Activated gamma-delta T cell treated with anti-CD3 and anti-CD28 coated beads, Interleukin-2, amount 50 U/mL, for 16 hours (primary cell): Measurements from ENCODE around the gene HDLBP.
A peak's percentile ranks its signal among the peaks of the same experiment; 100 is the strongest.

Experiments used
- DNase-seq: peaks from one replicate; pipeline ENCODE4 v3.0.0-alpha.2; 2020; ENCODE audit warnings: low read depth

HDLBP gene

DNA sequence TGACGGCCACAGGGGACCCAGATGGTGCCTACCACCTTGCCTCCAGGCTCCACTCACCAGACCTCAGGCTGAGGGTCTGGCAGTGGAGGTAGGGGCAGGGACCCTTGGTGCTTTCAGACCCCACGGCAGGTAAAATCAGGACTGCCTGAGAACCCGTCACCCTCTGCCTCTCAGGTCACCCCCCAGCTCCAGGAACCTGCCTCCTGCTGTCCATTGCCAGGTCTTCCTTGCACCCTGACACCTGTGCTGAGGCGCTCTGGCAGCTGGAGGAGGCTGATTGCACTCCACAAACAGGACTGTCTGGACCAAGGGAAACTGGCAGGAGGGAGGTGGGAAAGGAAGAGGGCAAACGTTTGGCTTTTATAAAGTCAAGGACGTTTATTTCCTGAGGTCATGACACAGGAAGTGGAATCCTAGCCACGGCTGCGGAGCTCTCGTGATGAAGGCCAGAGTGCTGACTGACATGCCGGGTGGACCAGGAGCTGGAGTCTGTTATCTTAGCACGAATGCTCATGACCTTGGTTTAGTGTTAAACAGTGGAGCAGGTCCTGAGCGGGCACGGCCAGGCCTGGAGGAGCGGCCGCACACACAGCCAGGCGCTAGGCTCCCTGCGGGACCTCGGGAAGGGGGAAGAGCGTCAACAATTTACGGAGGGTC lies 86.5 kb downstream of the HDLBP start:
- DNase-seq, result no peak

DNA sequence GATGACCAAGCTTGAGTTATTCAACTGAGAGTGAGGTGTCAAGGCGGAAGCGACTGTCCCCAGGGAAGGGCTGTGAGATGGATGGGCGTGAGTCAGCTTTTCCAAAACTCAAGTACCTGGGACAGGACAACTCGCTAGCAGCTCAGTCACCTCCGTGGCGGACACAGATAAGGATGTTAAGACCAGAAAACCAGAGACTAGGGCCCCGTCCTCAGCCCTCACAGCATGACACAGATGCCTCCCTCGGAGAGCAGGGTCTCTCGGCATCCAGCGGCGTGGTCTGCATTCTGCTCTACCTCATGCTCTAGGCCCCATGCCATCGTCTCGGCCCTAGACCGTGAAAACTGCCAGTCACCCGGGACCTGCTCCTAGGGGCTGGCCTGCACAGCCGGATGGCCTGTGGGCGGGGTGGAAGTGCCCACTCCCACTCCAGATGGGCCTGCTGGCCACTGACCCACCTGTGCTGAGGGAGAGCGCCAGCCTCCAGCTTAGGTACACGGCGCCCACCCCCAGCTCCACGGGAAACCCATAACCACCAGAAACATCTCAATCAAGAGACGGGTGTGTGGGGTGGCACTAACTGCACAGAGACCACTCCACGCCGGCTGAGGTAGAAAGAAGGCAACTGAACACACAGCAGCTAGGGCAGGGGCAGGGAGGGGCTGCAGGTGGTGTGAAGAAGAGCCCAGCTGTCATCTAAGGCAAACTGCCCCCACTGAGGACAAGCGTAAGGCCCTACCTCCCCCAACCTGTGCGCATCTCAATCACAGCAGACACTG lies 87.2 kb downstream of the HDLBP start:
- DNase-seq, result no peak

DNA sequence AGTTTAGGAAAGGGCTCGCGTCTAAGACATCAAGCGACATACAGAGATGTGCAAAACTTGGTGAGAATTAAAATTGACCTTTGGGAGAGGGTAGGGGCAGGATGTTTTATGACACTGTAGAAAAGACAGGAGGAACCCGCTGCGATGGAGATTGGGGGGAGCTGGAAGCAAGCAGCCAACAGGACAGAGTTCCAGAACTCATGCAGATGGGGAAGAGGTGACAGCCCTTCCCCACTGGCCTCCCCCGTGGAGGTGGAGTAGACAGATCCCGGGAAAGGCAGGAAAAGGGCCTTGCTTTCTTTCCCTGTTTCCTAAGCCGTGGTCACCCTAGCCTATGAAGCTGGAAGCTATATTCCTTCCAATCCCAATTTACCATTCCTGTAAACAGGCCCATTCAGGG lies 87.9 kb downstream of the HDLBP start:
- DNase-seq, result no peak

DNA sequence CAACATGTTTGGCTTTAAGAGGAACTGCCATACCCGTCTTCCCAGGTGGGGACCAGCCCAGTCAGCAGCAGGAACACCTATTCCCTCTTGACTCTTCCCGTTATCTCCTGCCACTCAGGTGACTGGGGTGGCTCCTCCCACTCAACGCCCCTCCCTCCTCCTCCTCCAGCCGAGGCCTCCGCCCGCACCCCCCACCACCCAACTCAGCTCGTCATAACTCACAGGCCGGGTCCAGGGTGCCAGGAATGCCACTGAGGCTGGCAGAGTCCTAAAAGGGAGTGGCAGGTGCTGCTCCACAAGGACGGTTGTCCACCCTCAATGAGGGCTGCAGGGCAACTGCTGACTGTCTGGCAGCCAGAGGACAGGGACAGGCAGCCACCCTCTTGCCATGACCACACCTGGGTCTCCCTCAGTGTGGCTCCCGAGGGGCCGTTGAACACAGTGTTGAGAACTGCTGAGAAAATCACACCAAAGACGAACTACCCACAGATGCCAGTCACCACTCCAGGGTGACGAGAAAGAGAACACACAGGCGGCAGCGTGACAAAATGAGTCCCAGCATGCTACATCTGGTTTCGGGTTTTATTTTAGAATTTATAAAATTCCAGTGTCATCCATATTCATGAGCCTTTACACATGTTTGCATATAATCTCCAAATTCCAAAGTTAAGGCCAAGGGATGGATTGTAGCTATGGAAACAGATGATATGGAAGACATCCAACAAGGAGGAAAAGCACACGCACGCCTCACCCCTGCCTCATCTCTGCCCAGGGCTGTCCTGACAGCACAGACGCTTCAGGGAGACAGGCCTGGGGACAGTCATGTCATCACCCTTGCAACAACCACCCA lies 88.5 kb downstream of the HDLBP start:
- no peak for DNase-seq

DNA sequence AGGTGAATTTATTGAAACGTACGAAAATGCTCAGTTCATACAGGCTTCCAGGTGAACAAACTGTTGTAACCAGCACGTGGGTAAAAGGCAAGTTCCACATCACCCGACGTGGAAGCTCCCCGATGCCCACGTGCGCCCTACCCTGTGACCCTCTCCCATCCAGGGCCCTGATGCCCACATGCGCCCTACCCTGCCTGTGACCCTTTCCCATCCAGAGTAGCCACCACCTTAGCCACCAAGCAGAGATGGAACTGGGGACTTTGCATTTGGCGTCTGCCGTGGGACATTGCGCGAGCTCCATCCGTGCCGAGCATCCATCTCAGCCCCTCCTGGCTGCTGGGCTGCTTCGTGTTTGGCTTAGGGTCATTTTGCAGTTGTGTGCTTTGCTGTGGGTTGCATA lies 89.5 kb downstream of the HDLBP start:
- DNase-seq, result no peak

DNA sequence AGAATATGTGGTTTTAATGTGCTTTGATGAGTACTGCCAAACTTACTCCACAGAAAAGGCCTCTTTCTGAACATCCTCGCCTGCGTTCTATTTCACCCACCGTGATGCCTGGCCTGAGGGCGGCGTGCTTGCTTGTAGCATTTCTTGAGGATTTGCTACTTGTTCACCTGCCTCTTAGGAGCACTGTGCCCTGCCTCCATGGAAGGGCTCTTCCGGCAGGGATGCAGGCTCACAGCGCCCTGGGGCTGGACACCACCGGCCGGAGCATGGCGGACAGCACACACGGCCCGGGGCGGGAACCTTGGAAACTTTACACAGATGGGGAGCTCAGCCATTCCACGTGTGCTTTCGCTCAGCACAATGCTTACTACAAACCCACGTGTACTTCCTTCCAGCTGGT lies 89.9 kb downstream of the HDLBP start:
- no peak for DNase-seq

DNA sequence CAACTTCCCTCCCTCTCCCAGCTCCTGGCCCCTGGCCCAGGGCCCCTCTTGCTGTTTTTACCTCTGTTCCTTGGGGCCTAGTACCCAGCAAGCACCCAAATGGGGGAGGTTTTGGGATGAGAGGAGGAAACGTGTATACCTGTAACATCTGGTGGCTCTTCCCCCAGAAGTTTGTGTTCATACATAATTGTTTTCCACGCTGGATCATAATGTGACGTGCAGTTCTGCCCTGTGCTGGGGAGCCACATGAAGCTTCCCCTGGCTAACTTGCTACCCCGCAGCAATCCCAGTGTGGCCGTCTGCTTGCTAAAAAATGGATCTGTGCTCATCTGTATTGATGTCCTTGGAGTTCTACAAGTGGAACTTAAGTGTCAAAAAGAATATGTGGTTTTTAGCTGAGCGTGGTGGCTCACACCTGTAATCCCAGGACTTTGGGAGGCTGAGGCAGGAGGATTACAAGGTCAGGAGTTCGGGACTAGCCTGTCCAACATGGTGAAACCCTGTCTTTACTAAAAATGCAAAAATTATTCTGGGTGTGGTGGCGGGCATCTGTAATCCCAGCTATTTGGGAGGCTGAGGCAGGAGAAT lies 90.5 kb downstream of the HDLBP start:
- no peak for DNase-seq

DNA sequence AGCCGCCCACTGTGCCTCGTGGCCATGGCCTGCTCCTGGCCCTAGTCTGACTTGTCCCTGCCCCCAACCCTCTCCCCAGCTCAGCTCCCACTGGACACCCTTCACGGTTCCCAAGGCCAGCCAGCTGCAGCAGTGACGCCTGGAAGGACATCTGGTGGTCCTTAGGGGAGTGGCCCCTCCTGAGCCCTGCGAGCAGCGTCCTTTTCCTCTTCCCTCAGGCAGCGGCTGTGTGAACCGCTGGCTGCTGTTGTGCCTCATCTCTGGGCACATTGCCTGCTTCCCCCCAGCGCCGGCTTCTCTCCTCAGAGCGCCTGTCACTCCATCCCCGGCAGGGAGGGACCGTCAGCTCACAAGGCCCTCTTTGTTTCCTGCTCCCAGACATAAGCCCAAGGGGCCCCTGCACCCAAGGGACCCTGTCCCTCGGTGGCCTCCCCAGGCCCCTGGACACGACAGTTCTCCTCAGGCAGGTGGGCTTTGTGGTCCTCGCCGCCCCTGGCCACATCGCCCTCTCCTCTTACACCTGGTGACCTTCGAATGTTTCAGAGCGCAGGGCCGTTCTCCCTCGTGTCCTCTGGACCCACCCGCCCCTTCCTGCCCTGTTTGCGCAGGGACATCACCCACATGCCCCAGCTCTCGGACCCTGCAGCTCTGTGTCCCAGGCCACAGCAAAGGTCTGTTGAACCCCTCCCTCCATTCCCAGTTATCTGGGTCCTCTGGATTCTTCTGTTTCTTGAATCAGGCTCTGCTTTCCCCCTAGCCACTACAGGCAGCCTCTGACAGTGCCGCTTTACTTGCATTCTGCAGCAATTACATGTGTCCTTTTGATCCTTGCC lies 91.2 kb downstream of the HDLBP start:
- DNase-seq, result no peak

DNA sequence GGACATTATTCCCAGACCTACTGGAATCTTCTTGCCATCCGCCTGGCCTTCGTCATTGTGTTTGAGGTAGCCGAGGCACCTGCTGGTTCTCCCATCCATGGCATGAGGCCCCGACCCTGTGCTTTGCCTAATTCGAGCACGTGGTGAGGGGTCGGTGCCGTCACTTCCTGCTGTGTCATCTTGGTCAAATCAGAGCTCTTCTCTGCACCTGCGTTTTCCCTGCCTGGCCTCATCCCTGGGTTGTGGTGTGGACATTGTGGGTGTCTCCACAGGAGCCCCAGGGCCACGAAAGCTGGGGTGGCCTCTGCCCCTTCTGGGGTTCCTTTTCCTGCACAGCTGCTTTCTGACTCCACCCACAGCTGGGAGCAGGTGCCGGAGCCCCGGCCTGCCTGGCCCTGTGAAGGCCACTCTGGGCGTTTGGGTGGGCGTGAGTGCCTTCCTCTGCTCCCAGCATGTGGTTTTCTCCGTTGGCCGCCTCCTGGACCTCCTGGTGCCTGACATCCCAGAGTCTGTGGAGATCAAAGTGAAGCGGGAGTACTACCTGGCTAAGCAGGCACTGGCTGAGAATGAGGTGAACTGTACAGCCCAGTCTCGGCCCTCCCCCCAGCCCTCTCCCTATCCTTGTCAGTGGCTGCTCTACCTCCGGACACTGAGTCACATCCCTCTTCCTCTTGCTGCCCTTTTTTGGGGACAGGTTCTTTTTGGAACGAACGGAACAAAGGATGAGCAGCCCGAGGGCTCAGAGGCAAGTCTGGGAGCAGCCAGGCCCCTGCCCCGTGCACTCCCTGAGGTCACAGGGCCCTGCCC lies 92.1 kb downstream of the HDLBP start:
- no peak for DNase-seq

DNA sequence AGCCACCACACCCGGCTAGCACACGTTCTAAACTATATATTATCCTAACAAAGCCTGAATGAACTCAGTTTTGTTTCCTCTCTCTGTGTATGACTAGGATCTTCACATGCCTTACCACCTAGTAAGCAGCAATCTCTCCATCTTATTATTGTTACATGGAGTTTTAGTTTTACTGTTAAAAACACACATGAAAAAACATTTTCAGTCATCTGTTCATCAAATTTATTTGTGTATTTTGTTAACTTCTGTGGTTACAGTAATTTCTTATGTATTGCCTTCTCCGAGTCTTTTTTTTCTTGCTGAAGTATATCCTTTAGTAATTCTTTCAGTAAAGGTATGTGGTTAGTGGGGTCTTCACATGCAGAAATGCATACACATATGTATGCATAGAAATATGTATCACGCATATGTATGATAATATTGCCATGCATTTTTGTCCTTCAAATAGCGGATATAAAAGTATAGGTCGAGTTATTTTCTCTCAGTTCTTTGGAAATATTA lies 95.6 kb downstream of the HDLBP start:
- DNase-seq, result no peak

DNA sequence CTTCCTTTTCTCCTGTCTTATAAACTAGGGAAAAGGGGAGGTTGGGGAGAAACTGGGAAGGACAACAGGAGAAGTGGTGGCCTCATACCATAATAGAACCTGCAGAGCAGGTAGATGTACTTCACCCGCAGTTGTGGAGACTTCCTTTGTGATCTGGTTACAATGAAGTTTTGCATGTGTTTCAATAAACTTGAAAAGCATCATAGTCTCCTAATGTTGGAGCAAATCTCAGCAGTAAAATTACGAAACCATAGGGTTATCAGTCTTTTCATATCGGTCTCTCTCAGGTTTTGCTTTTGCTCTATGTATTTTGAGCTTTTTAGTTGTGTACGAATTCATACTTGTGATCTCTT lies 96.5 kb downstream of the HDLBP start:
- no peak for DNase-seq

DNA sequence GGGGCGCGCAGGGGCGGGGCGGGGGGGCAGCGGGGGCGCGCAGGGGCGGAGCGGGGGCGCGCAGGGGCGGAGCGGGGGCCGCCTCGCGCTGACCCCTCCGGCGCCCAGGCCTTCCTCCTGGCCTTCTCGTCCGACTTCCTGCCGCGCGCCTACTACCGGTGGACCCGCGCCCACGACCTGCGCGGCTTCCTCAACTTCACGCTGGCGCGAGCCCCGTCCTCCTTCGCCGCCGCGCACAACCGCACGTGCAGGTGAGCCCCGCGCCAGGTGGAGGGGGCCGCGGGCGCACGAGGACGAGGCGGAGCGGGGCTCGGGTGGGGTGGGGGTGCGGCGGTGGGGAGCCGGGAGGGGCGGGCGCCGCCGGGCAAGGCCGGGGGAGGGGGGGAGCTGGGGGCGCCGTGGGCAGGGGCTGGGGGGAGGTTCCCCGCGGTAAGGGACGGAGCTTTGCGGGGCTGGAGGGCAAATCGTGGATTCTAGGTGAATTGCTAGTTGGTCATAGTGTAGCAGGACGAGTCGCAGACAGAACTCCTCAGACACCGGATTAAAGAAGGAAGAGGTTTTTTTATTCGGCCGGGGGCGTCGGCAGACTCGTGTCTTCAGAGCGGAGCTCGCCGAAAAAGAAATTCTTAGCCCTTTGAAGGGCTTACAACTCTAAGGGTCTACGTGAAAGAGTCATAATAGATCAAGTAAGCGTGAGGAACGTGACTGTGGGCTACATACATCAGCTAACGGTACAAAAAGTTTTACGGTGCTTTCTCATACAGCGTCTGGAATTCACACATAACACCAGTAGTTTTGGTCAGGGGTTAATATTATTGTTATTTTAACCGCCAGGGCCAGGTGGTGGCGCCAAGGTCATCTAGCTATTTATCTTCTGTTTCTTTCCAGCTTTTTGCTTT lies 97.1 kb downstream of the HDLBP start:
- no peak for DNase-seq

DNA sequence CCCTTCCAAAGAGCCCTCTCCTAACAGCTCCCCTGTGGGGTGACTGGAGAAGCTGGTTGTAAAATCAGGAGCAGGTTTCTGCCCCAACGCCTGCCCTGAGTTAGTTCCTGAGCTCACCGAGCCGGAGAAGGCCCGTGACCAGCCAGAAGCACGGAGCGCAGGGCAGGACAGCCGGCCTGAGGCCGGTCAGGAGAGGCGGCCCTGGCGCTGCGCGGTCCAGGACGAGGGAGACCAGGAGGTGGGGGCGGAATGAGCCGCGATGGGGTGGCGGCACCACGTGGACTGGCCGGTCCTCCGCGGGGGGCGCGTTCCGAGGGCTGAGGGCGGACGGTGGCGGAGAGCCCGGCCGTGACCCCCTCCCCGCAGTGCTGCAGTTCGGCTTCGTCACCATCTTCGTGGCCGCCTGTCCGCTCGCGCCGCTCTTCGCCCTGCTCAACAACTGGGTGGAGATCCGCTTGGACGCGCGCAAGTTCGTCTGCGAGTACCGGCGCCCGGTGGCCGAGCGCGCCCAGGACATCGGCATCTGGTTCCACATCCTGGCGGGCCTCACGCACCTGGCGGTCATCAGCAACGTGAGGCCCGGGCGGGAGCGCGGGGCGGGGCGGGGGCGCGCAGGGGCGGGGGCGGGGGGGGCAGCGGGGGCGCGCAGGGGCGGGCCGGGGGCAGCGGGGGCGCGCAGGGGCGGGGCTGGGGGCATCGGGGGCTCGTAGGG lies 98.0 kb downstream of the HDLBP start:
- DNase-seq, result peak; percentile 14

DNA sequence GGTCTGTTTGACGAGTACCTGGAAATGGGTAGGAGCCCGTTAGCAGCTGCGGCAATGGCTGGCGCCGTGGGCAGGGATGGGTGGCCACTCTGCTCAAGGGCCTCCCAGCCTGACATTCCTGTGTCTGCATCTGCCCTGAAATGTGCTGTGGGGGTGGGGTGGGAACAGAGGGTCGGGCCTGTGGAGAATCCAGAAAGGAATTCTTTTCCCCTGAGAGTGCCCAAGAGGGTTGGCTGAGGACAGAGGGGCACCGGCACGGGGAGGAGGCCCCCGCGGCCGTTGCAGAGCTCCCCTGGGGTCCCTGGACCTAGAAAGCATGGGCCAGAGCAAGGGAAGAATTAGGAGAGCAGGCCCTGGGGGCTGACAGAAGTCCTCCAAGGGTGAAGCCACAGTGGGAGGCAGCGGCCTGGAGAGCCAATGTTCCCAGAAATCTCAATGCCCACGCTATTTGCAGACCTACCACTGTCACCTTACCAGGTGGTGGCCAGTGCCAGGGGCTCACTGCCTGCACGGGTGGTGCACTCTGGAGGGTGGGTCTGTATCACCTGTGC lies 99.2 kb downstream of the HDLBP start:
- DNase-seq, result no peak

DNA sequence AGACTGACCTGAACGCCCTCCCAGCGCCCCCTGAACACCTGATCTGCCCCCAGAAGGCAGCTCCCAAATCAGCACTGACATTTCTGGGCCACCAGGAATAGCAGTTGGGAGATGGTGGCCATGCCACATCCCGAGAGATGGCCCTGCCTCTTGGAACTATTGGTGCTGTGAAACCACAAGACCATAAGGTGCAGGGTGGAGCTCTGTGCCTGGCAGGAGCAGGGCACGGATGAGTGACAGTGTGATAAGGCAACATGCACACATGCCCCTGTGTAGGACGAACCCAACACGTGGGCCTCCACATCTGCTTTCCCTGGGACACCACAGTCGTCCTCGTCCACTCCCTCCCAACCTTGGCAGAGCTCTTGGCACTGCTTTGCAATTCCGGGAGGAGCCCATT lies 100.1 kb downstream of the HDLBP start:
- DNase-seq, result no peak

DNA sequence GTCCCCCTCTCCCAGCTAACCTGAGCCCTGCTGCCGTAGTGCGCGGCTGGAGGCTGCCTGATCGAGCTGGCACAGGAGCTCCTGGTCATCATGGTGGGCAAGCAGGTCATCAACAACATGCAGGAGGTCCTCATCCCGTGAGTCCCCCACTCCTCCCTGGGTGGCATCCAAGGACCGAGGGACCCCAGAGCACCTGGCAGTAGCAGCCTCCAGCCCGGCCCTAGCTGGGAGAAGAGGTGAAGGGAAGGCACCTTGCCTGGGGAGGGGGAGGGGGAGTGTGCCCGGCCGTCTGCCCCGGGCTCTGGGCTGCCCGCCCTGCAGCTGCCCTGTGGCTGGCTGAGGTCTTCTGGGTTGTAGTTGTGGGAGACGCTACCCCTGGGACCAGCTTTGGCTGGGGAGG lies 100.7 kb downstream of the HDLBP start:
- no peak for DNase-seq

DNA sequence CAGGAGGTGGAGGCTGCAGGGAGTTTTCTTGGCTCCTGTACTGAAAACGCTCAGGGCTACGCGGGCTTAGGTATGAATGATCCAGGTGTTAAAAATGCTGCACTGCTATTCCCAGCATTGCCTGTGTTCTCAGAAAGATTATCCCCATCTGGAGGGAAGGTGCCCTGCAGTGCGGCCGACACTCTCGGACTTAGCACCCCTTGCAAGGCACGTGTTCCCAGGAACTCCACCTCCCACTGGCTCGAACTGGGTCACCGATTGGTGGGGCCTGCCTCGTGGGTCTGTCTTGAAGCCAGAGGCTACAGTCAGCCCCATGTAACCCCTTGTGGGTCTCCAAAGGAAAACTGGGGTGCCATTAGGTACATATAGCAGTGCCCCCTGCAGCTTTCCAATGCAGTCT lies 101.3 kb downstream of the HDLBP start:
- no peak for DNase-seq

DNA sequence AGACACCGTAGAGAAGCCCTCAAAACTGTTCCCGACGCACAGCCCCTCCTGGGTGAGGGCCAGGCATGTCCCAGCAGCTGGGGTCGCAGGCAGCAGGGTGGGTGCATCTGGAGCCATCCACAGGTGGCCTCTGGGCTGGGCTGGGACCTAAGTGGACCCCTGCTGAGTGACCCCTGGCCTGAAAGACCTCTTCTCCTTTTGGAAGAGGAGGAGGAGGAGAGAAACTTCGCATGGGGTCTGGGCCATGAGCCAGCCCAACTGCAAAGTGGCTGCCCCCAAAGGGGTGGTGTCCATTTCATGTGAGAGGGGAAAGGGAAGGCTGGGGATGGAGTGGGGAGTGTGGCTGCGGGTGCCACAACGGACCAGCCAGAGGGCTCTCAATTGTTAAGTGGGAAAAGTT lies 101.9 kb downstream of the HDLBP start:
- DNase-seq, result no peak

DNA sequence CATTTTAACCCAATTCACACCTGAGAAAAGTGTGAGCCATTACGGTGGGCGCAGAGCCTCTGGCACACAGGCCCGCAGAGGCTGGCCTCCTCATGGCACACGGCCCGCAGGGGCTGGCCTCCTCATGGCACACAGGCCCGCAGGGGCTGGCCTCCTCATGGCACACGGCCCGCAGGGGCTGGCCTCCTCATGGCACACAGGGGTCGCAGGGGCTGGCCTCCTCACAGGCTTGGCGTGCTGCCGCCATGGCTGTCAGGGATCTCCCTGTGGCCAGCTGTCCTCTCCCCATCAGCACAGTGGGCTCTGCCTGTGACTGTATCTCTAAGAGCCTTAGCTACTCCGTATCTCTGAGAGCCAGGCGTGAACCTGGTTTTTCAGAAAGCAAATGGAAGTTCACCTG lies 102.4 kb downstream of the HDLBP start:
- no peak for DNase-seq
